ENCODE measurements around the gene GPR137.
A peak's percentile ranks its signal among the peaks of the same experiment; 100 is the strongest.
"Not testable (repeated sequence)": the region's sequence is repeated elsewhere in the genome, so short reads cannot be mapped to it uniquely, and the experiment has no call there.

Gene GPR137

DNA sequence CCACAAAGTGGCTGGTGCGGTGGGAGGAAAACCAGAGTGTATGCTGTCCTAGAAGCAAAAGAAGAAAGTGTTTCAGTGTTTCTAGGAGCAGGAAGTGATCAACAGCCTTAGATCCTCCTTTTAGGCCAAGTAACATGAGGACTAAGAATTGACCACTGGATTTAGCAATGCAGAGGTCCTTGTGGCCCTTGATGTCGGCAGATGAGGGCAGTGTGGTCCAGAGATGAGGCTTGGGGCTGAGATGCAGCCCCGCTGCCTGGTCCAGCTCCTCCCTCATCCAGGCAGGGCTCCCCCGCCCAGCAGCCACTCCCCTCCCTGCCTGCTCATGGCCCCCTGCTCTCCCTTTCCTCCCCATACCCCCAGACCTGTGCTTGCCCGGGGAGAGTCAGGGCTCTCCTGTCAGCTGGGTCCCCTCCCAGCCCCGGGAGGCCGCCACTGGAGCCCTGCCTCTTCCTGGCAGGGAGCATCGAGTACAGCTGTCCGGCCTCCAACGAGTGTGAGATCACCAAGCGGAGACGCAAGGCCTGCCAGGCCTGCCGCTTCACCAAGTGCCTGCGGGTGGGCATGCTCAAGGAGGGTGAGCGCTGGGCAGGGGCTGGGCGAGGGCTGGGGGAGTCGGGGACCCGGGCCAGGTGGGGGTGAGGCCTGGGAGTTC, 28.0 kb downstream of the GPR137 start:
- TF ChIP-seq, protein P1, sequence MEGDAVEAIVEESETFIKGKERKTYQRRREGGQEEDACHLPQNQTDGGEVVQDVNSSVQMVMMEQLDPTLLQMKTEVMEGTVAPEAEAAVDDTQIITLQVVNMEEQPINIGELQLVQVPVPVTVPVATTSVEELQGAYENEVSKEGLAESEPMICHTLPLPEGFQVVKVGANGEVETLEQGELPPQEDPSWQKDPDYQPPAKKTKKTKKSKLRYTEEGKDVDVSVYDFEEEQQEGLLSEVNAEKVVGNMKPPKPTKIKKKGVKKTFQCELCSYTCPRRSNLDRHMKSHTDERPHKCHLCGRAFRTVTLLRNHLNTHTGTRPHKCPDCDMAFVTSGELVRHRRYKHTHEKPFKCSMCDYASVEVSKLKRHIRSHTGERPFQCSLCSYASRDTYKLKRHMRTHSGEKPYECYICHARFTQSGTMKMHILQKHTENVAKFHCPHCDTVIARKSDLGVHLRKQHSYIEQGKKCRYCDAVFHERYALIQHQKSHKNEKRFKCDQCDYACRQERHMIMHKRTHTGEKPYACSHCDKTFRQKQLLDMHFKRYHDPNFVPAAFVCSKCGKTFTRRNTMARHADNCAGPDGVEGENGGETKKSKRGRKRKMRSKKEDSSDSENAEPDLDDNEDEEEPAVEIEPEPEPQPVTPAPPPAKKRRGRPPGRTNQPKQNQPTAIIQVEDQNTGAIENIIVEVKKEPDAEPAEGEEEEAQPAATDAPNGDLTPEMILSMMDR (IDR thresholded peaks at IDR 0.05; ENCODE audit: low read depth, low read length), result peak; percentile 2

DNA sequence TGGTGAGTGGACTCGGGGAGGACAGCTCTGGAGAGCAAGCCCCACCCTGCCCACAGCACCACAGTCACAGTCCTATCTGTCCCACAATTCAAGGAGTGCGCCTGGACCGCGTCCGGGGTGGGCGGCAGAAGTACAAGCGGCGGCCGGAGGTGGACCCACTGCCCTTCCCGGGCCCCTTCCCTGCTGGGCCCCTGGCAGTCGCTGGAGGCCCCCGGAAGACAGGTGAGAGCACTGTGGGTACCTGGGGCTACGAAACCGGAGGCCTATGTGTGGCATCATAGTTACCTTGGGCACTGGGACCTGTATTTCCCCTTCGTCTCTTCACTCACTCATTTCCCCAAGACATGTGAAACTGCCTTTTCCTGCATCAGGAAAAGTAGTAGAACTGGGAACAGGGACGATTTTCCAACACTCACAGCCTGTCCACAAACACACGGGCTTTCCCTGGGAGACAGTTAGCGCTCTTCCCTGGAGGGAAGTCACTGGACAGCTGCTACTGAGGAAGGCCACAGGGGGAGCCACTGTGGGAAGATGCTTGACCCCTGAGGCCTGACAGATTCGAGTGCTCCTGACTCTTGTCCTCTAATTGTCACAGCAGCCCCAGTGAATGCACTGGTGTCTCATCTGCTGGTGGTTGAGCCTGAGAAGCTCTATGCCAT, 28.6 kb downstream of the GPR137 start:
- TF ChIP-seq, protein P1 (IDR thresholded peaks at IDR 0.05; ENCODE audit: low read depth, low read length), result no peak
- DNase-seq (ENCODE audit: extremely low read depth, low read depth), result no peak

More for the DNA sequence above, 28.0 kb downstream of the GPR137 start:
- DNase-seq (ENCODE audit: extremely low read depth, low read depth), result no peak

DNA sequence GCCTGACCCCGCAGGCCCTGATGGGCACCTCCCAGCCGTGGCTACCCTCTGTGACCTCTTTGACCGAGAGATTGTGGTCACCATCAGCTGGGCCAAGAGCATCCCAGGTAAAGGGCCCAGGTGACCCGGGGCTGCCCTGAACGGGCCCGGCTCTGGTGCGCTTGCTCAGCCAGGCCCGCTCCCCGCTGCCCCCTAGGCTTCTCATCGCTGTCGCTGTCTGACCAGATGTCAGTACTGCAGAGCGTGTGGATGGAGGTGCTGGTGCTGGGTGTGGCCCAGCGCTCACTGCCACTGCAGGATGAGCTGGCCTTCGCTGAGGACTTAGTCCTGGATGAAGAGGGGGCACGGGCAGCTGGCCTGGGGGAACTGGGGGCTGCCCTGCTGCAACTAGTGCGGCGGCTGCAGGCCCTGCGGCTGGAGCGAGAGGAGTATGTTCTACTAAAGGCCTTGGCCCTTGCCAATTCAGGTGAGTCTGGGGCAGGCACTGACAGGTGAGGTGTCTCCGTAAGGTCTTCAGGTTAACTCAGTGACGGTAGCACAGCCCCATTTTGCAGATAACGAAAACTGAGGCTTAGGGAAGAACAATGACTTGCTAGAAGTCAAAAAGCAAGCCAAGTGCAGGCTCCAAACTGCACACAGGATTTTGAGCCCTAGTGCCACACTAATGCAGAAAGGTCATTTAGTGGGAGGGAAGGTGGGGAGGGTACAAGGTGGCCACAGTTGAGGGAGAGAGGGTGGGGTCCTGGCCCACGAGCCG, 29.3 kb downstream of the GPR137 start:
- no peak for DNase-seq (ENCODE audit: extremely low read depth, low read depth)

DNA sequence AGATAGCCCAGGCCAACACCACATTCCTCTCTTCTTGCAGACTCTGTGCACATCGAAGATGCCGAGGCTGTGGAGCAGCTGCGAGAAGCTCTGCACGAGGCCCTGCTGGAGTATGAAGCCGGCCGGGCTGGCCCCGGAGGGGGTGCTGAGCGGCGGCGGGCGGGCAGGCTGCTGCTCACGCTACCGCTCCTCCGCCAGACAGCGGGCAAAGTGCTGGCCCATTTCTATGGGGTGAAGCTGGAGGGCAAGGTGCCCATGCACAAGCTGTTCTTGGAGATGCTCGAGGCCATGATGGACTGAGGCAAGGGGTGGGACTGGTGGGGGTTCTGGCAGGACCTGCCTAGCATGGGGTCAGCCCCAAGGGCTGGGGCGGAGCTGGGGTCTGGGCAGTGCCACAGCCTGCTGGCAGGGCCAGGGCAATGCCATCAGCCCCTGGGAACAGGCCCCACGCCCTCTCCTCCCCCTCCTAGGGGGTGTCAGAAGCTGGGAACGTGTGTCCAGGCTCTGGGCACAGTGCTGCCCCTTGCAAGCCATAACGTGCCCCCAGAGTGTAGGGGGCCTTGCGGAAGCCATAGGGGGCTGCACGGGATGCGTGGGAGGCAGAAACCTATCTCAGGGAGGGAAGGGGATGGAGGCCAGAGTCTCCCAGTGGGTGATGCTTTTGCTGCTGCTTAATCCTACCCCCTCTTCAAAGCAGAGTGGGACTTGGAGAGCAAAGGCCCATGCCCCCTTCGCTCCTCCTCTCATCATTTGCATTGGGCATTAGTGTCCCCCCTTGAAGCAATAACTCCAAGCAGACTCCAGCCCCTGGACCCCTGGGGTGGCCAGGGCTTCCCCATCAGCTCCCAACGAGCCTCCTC, 30.2 kb downstream of the GPR137 start:
- DNase-seq (ENCODE audit: extremely low read depth, low read depth), result not testable (repeated sequence)

More for the DNA sequence above, 29.3 kb downstream of the GPR137 start:
- TF ChIP-seq, protein P1 (IDR thresholded peaks at IDR 0.05; ENCODE audit: low read depth, low read length), result no peak

DNA sequence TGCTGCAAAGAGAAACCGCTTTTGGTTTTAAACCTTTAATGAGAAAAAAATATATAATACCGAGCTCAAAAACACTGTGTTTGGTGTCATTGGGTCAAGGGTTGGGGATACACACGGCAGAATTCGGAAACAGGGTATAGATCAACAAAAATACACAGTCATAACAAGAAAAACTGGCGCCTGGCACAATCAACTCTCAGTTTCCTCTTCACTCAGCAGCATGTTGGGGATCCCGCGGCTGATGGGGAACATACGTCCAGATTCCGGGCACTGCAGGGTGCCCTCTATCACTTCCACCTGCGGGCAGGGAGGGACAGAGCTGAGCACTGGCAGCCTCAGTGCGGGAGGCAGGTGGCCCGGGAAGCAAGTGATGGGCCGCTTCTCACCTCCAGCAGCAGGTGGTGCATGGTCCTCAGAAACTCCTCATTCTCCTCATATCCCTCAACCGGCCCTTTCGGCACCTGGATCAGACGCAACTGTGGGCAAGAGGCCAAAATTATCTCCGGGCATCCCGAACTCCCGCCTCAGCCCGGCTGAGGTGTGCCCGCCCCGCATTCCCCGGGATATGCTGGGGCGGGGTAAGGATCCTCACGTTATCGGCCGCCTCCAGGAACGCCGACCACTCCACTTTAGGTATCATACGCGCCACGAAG, 31.1 kb downstream of the GPR137 start:
- TF ChIP-seq, protein P1 (IDR thresholded peaks at IDR 0.05; ENCODE audit: low read depth, low read length), result no peak
- DNase-seq (ENCODE audit: extremely low read depth, low read depth), result no peak

DNA sequence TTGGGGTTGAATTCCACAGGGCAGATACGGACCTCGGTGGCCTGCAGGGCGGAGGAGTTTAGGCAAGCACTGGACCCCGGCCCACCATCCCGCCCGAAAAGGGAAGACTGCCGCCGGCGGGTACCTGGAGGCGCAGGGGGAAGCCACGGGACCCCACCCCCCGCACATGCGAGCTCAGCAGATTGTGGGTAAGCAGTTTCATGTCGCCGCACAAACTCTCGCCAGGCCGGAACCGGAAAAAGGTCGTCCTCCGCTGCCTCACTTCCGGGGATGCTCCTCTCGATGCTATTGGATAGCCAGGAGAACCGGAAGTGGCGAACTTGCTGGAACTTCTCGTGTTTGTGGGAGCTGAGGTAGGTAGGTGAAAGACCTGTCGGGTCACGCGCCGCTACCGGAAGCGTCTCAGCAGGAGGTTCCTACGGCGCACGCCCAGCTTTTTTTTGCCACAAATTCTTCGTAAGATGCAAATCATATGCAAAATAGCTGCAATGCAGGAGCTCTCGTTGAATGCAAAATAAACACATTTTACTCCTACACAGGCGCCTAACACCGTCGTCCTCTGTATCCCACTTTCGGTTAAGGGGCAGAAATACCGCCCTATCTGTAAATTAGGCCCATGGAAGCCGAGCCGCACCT, 31.8 kb downstream of the GPR137 start, which contains the start of gene TRMT112:
Gene TRMT112 (minus strand): TSS at position 235 of the 636 bp plus-strand sequence. CDS start 33 bp downstream, at position 202.
- TF ChIP-seq, protein P1 (IDR thresholded peaks at IDR 0.05; ENCODE audit: low read depth, low read length), result no peak
- peak; percentile 90 for DNase-seq (ENCODE audit: extremely low read depth, low read depth)

All from AG09319 (cell line).